HTR-8/SVneo (cell line): Measurements from ENCODE around the gene RALGAPB.
"Not testable (repeated sequence)": the region's sequence is repeated elsewhere in the genome, so short reads cannot be mapped to it uniquely, and the experiment has no call there.

ENCODE experiments used
- DNase-seq: peaks from one replicate; pipeline ENCODE4 v3.0.0; 2011; ENCODE audit warnings: low spot score, mixed read lengths; ENCODE audit not compliant: insufficient read length
- FAIRE-seq: peaks from 2 replicates; lab custom pipeline; 2011; peaks lifted over from hg19 to GRCh38; lab: Jason Lieb, UNC

The RALGAPB gene

GRCh38 chr20:38579219-38579910 lies 106.7 kb downstream of the RALGAPB start:
- DNase-seq = no peak
- FAIRE-seq = peak; percentile 51

GRCh38 chr20:38579921-38580320 lies 107.3 kb downstream of the RALGAPB start:
- FAIRE-seq = no peak

DNA sequence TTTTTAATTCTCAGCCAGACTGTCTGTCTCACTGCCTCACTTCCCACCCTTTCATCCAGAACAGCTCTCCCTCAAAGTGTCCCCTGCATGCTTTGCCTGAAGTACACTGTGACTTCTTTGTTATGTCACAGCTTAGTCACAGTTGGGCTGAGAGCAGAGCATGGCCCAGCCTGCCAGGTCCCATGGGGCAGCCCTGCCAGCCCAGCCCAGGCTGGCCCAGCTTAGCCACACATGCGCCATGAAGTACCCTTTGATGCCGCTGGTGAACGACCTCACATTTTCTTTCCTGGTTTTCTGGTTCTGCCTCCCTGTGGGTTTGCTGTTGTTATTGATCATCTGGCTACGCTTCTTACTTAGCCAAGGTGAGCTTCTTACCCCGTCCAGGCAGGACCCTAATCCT lies 108.4 kb downstream of the RALGAPB start, which contains the start of gene ADIG:
TSS of gene ADIG (plus strand) at position 185 of the 400 bp plus-strand sequence. CDS start at position 239, 54 bp downstream.
- DNase-seq (no peak), FAIRE-seq (peak; percentile 74)

More at GRCh38 chr20:38579921-38580320, 107.3 kb downstream of the RALGAPB start:
- DNase-seq = no peak

GRCh38 chr20:38581830-38582358 lies 109.3 kb downstream of the RALGAPB start:
- DNase-seq (no peak), FAIRE-seq (peak; percentile 85)

DNA sequence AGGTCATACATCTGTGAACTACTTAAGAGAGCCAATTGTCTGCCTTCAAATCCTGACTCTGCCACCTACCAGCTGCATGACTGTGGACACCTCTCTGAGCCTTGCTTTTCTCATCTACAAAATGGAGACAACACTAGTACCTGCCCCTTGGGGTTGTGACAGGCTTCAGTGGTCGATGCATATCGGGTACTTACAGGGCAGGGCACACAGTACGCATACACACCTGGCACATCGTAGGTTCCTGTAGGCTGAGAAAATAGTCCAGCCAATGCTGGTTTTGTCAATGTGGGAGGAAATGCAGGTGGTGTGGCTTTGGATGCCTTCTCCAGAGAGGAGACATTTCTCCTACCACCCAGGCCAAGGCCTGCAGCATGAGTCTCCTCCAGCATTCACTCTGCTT lies 110.7 kb downstream of the RALGAPB start:
- DNase-seq (no peak), FAIRE-seq (peak; percentile 49)

DNA sequence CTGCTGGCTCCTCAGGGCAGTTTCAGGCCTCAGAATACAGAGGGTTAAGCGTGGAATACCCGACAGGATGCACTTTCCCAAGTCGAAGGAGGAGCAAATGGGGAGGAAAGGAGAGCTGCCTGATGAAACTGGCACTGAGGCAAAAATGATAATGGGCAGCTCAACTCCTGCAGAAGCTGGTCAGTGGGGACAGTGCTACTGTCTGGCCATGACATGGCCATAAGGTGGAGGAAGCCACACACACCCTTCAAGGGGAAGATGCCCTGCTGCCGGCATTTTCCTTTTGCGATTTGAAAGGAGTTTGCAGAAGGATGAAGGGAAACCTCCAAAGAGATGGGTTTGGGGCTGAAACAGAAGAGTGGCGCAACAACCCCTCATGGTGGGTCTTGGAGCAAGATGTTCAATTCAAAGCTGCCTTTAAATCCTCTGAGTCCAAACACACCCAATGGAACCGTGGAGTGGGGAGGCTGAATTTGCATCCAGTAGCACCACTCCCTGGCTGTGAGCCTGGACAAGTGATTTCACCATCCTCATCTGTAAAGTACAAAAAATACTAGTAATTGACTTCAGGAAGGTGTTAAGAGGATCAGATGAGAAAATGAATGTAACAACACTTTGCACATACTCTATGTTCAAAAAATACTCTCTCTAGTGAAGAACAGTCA lies 111.6 kb downstream of the RALGAPB start:
- DNase-seq (no peak), FAIRE-seq (peak; percentile 63)

- no peak for FAIRE-seq
- DNase-seq = no peak
Observed at GRCh38 chr20:38585404-38586180, 112.9 kb downstream of the RALGAPB start.

GRCh38 chr20:38586181-38586525 lies 113.5 kb downstream of the RALGAPB start:
- no peak for DNase-seq

GRCh38 chr20:38588303-38588702 lies 115.7 kb downstream of the RALGAPB start:
- DNase-seq = no peak
- no peak for FAIRE-seq

More at GRCh38 chr20:38586181-38586525, 113.5 kb downstream of the RALGAPB start:
- no peak for FAIRE-seq

- FAIRE-seq (no peak), DNase-seq (no peak)
Observed at GRCh38 chr20:38589351-38589750, 116.7 kb downstream of the RALGAPB start.

DNA sequence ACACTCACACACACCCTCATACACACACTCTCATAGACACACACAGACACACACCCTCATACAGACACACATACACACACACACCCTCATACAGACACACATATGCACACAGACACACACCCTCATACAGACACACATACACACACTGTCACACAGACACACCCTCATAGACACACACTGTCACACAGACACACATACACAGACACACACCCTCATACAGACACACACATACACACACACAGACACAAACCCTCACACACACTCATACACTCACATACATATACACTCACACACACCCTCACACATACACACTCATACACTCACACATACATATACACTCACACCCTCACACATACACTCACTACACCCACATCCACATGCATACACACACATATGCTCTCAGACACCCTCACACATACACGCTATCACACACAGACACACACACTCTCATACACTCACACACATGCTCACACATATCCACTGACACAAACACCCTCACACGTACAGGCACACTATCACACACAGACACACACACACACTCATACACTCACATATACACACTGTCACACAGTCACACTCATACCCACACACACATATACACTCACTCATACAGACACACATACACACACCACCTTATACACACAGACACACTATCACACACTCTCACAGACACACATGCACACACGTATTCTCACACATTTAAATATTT lies 117.5 kb downstream of the RALGAPB start:
- peak; percentile 100 for FAIRE-seq
- no peak for DNase-seq

DNA sequence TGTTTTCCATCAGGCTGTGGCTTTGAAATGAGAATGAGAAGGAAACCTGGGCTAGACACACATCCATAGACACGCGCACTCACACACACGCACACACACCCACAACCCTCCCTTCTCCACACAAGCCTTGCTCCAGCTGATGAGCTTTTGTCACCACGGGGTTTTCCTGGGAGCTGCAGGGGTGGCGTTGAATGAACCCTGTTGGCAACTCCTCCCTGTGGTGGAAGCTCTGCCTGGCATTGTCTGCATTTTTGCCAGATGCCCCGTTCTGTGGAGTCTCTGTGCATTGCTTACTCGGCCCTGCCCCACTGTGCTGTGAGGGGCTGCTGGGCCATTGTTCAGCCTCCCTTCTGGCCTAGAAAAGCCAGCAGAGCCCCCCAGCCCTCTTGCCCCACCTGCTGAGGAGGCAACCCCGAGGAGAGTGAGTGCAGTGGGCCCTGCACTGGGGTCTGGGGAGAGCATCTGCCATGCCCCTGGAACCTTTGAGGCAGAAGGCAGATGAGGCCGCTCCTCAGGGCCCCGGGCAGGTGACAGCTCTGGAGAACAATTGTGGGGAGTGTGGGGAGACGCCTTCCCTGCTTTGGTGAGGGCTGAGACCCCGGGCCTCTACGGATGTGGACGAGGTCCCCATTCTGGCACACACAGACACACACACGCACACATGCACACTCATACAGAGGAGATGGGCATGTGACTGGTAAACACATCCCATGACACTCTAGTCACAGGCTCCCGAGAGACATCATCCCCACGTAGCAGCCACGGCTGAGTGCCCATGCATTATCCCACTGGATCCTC lies 118.2 kb downstream of the RALGAPB start:
- FAIRE-seq = no peak
- no peak for DNase-seq

- FAIRE-seq = peak; percentile 79
Observed at GRCh38 chr20:38591474-38592410, 119.1 kb downstream of the RALGAPB start.

DNA sequence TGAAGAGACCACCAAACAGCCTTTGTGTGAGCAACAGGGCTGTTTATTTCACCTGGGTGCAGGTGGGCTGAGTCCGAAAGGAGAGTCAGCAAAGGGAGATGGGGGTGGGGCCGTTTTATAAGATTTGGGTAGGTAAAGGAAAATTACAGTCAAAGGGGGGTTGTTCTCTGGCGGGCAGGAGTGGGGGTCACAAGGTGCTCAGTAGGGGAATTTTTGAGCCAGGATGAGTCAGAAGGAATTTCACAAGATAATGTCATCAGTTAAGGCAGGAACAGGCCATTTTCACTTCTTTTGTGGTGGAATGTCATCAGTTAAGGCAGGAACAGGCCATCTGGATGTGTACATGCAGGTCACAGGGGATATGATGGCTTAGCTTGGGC lies 119.8 kb downstream of the RALGAPB start:
- FAIRE-seq, DNase-seq: not testable (repeated sequence)

More at GRCh38 chr20:38591474-38592410, 119.1 kb downstream of the RALGAPB start:
- DNase-seq = no peak

DNA sequence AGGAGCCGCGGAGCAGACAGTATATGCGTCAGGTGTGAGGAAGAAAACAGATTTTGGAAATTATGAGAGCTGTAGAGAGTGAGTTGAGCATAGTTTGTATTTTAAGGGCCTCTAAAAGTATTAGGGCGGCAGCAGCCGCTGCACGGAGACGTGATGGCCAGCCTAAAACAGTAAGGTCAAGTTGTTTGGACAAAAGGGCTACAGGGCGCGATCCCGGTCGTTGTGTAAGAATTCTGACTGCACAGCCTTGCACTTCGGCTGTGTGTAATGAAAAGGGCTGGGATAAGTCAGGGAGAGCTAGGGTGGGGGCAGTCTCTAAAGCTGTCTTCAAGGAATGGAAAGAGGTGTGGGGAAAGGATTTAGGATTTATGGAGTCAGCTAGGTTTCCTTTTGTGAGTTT lies 121.6 kb downstream of the RALGAPB start:
- not testable (repeated sequence) for FAIRE-seq, DNase-seq

GRCh38 chr20:38595886-38596285 lies 123.2 kb downstream of the RALGAPB start:
- FAIRE-seq, DNase-seq: not testable (repeated sequence)

- DNase-seq (peak; percentile 54), FAIRE-seq (peak; percentile 88)
Observed at GRCh38 chr20:38599410-38599882, 126.8 kb downstream of the RALGAPB start.

- no peak for DNase-seq
- no peak for FAIRE-seq
Observed at GRCh38 chr20:38600057-38600456, 127.4 kb downstream of the RALGAPB start.
